Prostate gland (tissue), 2 donors: ENCODE results near the gene ME3. TPM values are rescaled to one million over a fixed set of nuclear protein-coding genes. Genes with fewer than 3 reads are reported as not detected.
"Not testable (repeated sequence)": the region's sequence is repeated elsewhere in the genome, so short reads cannot be mapped to it uniquely, and the experiment has no call there.

ENCODE experiments used
- DNase-seq: peaks from one replicate; pipeline ENCODE4 v3.0.0-alpha.2; 2019; ENCODE audit warnings: low spot score
- H3K27ac ChIP-seq, 2 donors: fragments of 200-600 bp; sonication (generic); 2 replicates each; pipeline ENCODE4 v1.5.1; 2017 to 2019
- H3K27me3 ChIP-seq: fragments of 200-600 bp; sonication (generic); replicated peaks from 2 replicates; pipeline ENCODE4 v1.5.1; 2019; ENCODE audit not compliant: insufficient read depth
- H3K36me3 ChIP-seq, 2 donors: fragments of 200-600 bp; sonication (generic); 1 replicate in 1 of 2; 2 replicates in 1 of 2; pipeline versions ENCODE4 v1.5.1 to v1.8.1; 2017 to 2019
- H3K4me1 ChIP-seq: fragments of 200-600 bp; sonication (generic); replicated peaks from 2 replicates; pipeline ENCODE4 v1.5.1; 2019
- H3K4me3 ChIP-seq, 2 donors: fragments of 200-600 bp; sonication (generic); 2 replicates each; pipeline ENCODE4 v1.5.1; 2017 to 2019
- H3K9me3 ChIP-seq: fragments of 200-600 bp; sonication (generic); 2 replicates; pipeline ENCODE4 v1.5.1; 2017
- CTCF ChIP-seq, 4 experiments: fragments of 200-600 bp in 2 of 4; fragments of 450-650 bp in 2 of 4; sonication (generic) in 2 of 4; IDR thresholded peaks; 1 replicate in 3 of 4; 2 replicates in 1 of 4; pipeline ENCODE4 v1.5.1; 2016 to 2019; ENCODE audit warnings: antibody characterized with exemption in 4 of 4, mild to moderate bottlenecking in 2 of 4, moderate library complexity in 2 of 4
- POLR2A ChIP-seq: fragments of 450-650 bp; IDR thresholded peaks from one replicate; pipeline ENCODE4 v1.6.1; 2016; ENCODE audit warnings: antibody characterized with exemption, mild to moderate bottlenecking
- POLR2AphosphoS5 ChIP-seq: sonication (generic); formaldehyde crosslinking; IDR thresholded peaks from one replicate; pipeline ENCODE4 v1.6.1; 2017; ENCODE audit warnings: antibody characterized with exemption
- WGBS: methylation state at CpG from one replicate; pipeline ENCODE4 v1.1.5; 2018; 5-methylcytosine and 5-hydroxymethylcytosine counted together
- intact Hi-C: fragments of 100-400 bp; cut with DNase I; formaldehyde crosslinking; loops from one replicate; pipeline ENCODE4 v1.14.2; 2022
- total RNA-seq, 2 donors: library from RNA; depleted of rRNA; stranded (reverse); fragments of >200 nt; gene quantifications; one replicate each; pipeline ENCODE4 v1.1.0, GENCODE V29; 2016

The ME3 gene
- total RNA-seq, 2 donors from 2014 or later: 31.4 to 107 TPM

- TF ChIP-seq CTCF (IDR thresholded peaks at IDR 0.05) (no peak), POLR2A (no peak), POLR2AphosphoS5 (no peak)
- H3K9me3 ChIP-seq: no peaks in the 10 kb centered on the region
- H3K27me3 ChIP-seq: no peaks in the 10 kb centered on the region
- H3K4me1 ChIP-seq: no peaks in the 10 kb centered on the region
- H3K4me3 ChIP-seq: no peak overlapping the region
- no peak for DNase-seq
- no peaks in the 10 kb centered on the region for H3K36me3 ChIP-seq
- intact Hi-C loops: no loop called here
- WGBS: 16% methylated on average over 2 of the region's 2 CpGs
- no peak overlapping the region for H3K27ac ChIP-seq
Measured at GRCh38 chr11:86418917-86419316, 253.5 kb downstream of the ME3 start.

- DNase-seq: no peak
- H3K9me3 ChIP-seq: no peaks in the 10 kb centered on the region
- H3K27me3 ChIP-seq: no peaks in the 10 kb centered on the region
- no peak overlapping the region for H3K27ac ChIP-seq
- no peaks in the 10 kb centered on the region for H3K36me3 ChIP-seq
- H3K4me3 ChIP-seq: no peak overlapping the region
- 87% methylated on average over 3 of the region's 3 CpGs for WGBS
- intact Hi-C loops: no loop called here
- H3K4me1 ChIP-seq: no peaks in the 10 kb centered on the region
- no peak for TF ChIP-seq POLR2A
- TF ChIP-seq CTCF (IDR thresholded peaks at IDR 0.05): no peak
- no peak for TF ChIP-seq POLR2AphosphoS5
Measured at GRCh38 chr11:86418513-86418912, 253.9 kb downstream of the ME3 start.

GRCh38 chr11:86418106-86418505, 254.3 kb downstream of the ME3 start:
- H3K4me3 ChIP-seq: no peak overlapping the region
- H3K9me3 ChIP-seq: no peaks in the 10 kb centered on the region
- 93% methylated on average over 3 of the region's 3 CpGs for WGBS
- DNase-seq: no peak
- no peaks in the 10 kb centered on the region for H3K4me1 ChIP-seq
- TF ChIP-seq POLR2A (no peak), POLR2AphosphoS5 (no peak), CTCF (IDR thresholded peaks at IDR 0.05) (no peak)
- H3K36me3 ChIP-seq: no peaks in the 10 kb centered on the region
- intact Hi-C loops: no loop called here
- no peaks in the 10 kb centered on the region for H3K27me3 ChIP-seq
- H3K27ac ChIP-seq: no peak overlapping the region

- H3K4me1 ChIP-seq, H3K27ac ChIP-seq, H3K27me3 ChIP-seq, H3K9me3 ChIP-seq, intact Hi-C loops, H3K4me3 ChIP-seq, DNase-seq, H3K36me3 ChIP-seq: not testable (repeated sequence)
- 92% methylated on average over 9 of the region's 9 CpGs for WGBS
Measured at GRCh38 chr11:86416951-86417350, 255.5 kb downstream of the ME3 start.

- Histone ChIP-seq H3K27me3 (no peaks in the 10 kb centered on the region), H3K4me1 (no peaks in the 10 kb centered on the region), H3K36me3 (no peaks in the 10 kb centered on the region), H3K4me3 (no peak overlapping the region), H3K9me3 (no peaks in the 10 kb centered on the region), H3K27ac (no peak overlapping the region)
- TF ChIP-seq POLR2A (no peak), CTCF (IDR thresholded peaks at IDR 0.05) (no peak), POLR2AphosphoS5 (no peak)
- no peak for DNase-seq
- WGBS: 86% methylated on average over 1 of the region's 1 CpG
- intact Hi-C loops: no loop called here
Measured at GRCh38 chr11:86416494-86416893, 255.9 kb downstream of the ME3 start.
